Measurements from ENCODE around the gene HOXB5.

HOXB5 gene

GRCh38 chr17:48613862-48614694 is 20.5 kb upstream of the HOXB5 start:
- no peaks in the 10 kb centered on the region for H3K9me3 ChIP-seq (ENCODE audit: low read length)
- no peaks in the 10 kb centered on the region for H3K9me2 ChIP-seq (ENCODE audit: low read depth, low read length)
- no peak overlapping the region for H2AFZ ChIP-seq (ENCODE audit: low read length)
- H3K4me1 ChIP-seq (ENCODE audit: insufficient read depth, low read length, severe bottlenecking) = peaks cover 3% of the 10 kb centered on the region
- no peak overlapping the region for H3K4me2 ChIP-seq (ENCODE audit: low read length)
- peaks cover 3% of the 10 kb centered on the region for H3K27me3 ChIP-seq (ENCODE audit: insufficient read depth, low read length)
- no peak overlapping the region for H3K9ac ChIP-seq (ENCODE audit: low read length)
- no peaks in the 10 kb centered on the region for H4K20me1 ChIP-seq (ENCODE audit: insufficient read depth, low read length)
- TF ChIP-seq CTCF (IDR thresholded peaks at IDR 0.05; ENCODE audit: low read length) (no peak), EZH2 (IDR thresholded peaks at IDR 0.05; ENCODE audit: borderline replicate concordance, low read length) (no peak)
- no peaks in the 10 kb centered on the region for H3F3A ChIP-seq (ENCODE audit: insufficient read depth, low read length)
- no peak overlapping the region for H3K27ac ChIP-seq (ENCODE audit: low read depth, low read length, poor library complexity, severe bottlenecking)
- H3K79me2 ChIP-seq (ENCODE audit: insufficient read depth, low read length) = no peaks in the 10 kb centered on the region
- H3K4me3 ChIP-seq (ENCODE audit: low read depth, low read length, poor library complexity, severe bottlenecking) = no peak overlapping the region
- H3K36me3 ChIP-seq (ENCODE audit: insufficient read depth, low read length) = no peaks in the 10 kb centered on the region

- TF ChIP-seq EZH2 (IDR thresholded peaks at IDR 0.05; ENCODE audit: borderline replicate concordance, low read length) = no peak
- TF ChIP-seq CTCF (IDR thresholded peaks at IDR 0.05; ENCODE audit: low read length) = no peak
- no peaks in the 10 kb centered on the region for H3K36me3 ChIP-seq (ENCODE audit: insufficient read depth, low read length)
- no peak overlapping the region for H3K4me2 ChIP-seq (ENCODE audit: low read length)
- no peak overlapping the region for H2AFZ ChIP-seq (ENCODE audit: low read length)
- H3K4me1 ChIP-seq (ENCODE audit: insufficient read depth, low read length, severe bottlenecking) = peaks cover 3% of the 10 kb centered on the region
- no peaks in the 10 kb centered on the region; the same call in 1 of the 2 replicates for H3K27me3 ChIP-seq (ENCODE audit: insufficient read depth, low read length)
- no peaks in the 10 kb centered on the region for H4K20me1 ChIP-seq (ENCODE audit: insufficient read depth, low read length)
- no peak overlapping the region for H3K27ac ChIP-seq (ENCODE audit: low read depth, low read length, poor library complexity, severe bottlenecking)
- H3K9ac ChIP-seq (ENCODE audit: low read length) = no peak overlapping the region
- no peaks in the 10 kb centered on the region for H3K9me3 ChIP-seq (ENCODE audit: low read length)
- no peaks in the 10 kb centered on the region for H3K79me2 ChIP-seq (ENCODE audit: insufficient read depth, low read length)
- H3K9me2 ChIP-seq (ENCODE audit: low read depth, low read length) = no peaks in the 10 kb centered on the region
- no peak overlapping the region for H3K4me3 ChIP-seq (ENCODE audit: low read depth, low read length, poor library complexity, severe bottlenecking)
- no peaks in the 10 kb centered on the region for H3F3A ChIP-seq (ENCODE audit: insufficient read depth, low read length)
These were observed 19.5 kb upstream of the HOXB5 start for GRCh38 chr17:48612854-48613691.

- Histone ChIP-seq H2AFZ (ENCODE audit: low read length) (no peak overlapping the region), H3K9me3 (ENCODE audit: low read length) (no peaks in the 10 kb centered on the region), H4K20me1 (ENCODE audit: insufficient read depth, low read length) (no peaks in the 10 kb centered on the region), H3F3A (ENCODE audit: insufficient read depth, low read length) (no peaks in the 10 kb centered on the region), H3K4me3 (ENCODE audit: low read depth, low read length, poor library complexity, severe bottlenecking) (no peak overlapping the region), H3K79me2 (ENCODE audit: insufficient read depth, low read length) (no peaks in the 10 kb centered on the region), H3K9me2 (ENCODE audit: low read depth, low read length) (no peaks in the 10 kb centered on the region), H3K4me2 (ENCODE audit: low read length) (no peak overlapping the region), H3K27ac (ENCODE audit: low read depth, low read length, poor library complexity, severe bottlenecking) (no peak overlapping the region), H3K27me3 (ENCODE audit: insufficient read depth, low read length) (no peaks in the 10 kb centered on the region), H3K36me3 (ENCODE audit: insufficient read depth, low read length) (no peaks in the 10 kb centered on the region), H3K9ac (ENCODE audit: low read length) (no peak overlapping the region), H3K4me1 (ENCODE audit: insufficient read depth, low read length, severe bottlenecking) (peaks cover 3% of the 10 kb centered on the region)
- TF ChIP-seq CTCF (IDR thresholded peaks at IDR 0.05; ENCODE audit: low read length) (no peak), EZH2 (IDR thresholded peaks at IDR 0.05; ENCODE audit: borderline replicate concordance, low read length) (no peak)
These were observed 18.9 kb upstream of the HOXB5 start for GRCh38 chr17:48612456-48612853.
